Colon (tissue), 2 donors: ENCODE results near the gene SOS2.

ENCODE experiments used
- FAIRE-seq: peaks from 2 replicates; lab custom pipeline; 2012; peaks lifted over from hg19 to GRCh38; lab: Jason Lieb, UNC
- donor health status: control.
- donor health status: control.

Gene SOS2

DNA sequence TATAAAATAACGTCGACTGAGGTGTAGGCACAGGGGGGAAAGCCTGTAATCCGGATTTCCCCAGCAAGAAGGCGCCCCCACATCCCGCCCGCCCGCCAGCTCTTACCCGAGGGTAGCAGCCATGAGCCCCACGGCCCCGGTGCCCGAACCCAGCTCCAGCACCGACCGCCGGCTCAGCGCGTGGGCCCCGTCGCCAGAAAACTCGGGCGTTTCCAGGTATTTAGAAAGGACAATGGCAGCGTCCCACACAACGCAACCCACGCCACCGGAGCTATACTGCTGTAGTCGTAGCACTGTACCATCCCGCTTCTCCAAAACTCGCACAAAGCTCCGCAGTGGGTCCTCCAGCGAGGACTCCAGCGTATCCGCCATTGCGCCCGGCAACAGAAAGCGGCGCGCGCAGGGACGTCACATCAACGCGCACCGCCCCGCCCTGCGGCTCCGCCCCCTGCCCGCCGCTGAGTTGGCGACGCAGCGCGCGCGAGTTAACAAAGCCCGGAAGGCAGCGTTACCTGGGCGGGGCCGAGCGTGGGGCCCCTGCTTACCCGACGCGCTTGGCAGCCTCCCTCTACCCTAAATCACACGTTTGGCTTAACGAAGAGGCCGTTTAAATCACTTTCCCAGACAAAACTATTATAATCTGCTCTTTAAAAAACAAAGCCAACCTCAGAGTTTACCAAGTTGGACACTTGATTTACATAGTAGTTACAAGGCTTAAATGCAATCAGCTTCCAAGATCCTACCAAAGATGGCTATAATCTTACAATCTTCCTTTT, 115.0 kb downstream of the SOS2 start, which contains the start of gene VCPKMT:
VCPKMT (minus strand) TSS at position 392 of the 776 bp plus-strand sequence; CDS start at position 372, 20 bp downstream.
- peak; percentile 65 for FAIRE-seq

DNA sequence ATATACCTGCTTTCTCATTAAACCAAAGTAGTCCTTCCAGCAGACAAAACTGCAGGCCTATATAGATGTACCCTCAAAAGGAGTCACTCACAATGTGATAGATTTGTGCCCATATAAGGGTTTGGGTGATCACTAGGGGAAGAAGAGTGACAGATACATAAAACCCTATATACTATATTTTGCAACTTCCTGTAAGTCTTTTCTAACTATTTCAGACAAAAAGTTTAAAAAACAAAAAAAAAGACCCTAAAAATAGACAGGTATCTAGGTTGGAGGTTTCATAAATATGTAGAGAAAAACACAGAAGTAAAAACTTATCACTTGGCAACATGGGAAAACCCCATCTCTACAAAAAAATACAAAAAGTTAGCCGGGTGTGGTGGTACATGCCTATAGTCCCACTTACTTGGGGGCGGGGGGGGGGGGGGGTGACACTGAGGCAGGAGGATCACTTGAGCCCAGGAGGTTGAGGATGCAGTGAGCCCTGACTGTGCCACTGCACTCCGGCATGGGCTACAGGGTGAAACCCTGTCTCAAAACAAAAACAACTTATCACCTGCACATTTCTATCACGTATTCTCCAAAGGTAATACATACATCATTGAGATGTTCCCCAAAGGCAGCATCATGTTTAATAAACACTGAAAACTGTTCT, 117.9 kb downstream of the SOS2 start:
- no peak for FAIRE-seq

DNA sequence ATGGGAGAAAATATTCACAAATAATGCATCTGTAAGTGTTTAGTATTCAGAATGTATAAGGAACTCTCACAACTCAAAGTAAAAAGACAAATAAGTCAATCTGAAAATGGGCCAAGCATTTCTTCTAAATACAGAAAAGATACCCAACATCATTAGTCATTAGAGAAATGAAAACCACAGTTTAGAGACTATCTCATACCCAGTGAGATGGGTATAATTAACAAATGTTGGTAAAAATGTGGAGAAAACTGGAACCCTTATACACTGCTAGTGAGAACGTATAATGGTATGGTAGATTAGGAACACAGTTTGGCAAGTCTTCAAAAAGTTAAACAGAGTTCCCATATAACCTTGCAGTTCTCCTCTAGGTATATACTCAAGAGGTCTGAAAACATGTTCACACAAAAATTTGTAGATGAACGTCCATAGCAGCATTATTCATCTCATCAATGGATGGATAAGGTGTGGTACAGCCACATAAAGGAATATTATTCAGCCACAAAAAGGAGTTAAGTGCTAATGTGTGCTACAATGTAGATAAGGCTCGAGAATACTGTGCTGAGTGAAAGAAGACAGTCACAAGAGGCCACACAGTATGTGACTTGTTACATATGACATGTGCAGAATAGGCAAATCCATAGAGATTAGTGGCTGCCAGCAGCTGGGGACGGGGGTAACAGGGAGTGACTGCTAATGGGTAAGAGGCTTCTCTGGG, 120.9 kb downstream of the SOS2 start:
- no peak for FAIRE-seq

DNA sequence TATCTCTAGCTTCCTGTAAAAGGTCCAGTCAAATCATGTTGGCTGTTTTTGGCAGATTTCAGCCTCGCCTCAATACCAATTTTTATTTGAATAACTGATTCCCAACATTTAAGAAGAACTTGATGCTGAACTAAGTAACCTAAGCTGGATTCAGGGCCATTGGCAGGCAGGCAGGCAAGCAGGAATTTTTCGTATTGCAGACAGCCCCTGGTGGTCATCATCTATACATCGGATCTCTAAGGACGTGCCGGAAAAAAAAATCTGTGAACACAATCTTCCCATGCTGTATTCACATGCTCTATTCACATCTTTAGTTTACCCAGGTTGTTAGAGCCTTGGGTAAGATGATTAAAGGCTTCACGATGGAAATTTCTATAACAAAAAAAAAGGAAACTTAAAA, 122.0 kb downstream of the SOS2 start:
- no peak for FAIRE-seq

DNA sequence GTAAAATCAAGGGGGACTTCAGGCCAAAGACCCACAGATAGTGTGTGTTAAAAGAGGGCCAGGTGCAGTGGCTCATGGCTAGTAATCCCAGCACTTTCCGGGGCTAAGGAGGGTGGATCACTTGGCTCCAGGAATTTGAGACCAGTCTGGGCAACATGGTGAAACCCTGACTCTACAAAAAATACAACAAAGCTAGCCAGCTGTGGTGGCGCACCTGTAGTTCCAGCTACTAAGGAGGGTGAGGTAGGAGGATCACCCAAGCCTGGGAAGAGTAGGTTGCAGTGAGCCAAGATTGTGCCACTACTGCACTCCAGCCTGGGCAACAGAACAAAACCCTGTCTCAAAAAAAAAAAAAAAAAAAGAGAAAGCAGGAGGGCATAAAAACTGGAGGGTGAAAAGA, 123.5 kb downstream of the SOS2 start:
- FAIRE-seq, result no peak

DNA sequence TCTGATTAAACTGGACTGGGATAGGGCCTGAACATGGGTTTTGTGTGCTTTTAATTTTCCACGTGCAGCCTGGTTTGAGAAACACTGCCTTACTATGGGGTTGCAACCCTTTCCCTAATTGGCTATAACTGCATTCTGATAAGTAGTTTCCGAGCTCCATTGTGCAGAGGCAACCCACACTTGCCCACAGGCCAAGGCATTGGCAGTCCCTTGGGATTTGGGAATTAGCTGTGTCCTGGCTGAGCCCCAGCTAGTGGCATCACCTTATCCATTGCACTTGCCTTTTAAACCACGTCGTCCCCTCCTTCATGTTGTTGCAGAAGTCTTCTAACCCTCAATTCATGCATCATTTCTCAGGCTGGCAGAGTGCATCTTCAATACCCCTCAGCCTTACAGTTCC, 125.2 kb downstream of the SOS2 start:
- no peak for FAIRE-seq

DNA sequence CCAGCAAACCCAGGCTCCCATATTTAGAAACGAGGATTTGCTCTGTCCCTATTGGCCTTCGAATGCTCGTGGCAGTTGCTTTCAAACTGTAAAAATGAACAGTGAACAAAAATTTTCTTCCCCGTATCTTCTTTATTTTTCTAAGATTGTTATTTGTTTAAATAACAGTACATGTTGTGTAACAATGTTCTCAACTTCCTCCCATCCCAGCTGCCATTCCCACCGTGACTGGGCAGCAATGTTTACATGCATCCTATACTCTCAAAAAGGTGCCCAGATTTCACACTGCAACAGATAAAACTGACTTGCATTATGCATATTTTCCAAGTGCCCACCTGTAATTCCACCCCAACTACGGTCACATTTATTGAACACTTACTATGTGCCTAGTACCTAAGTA, 127.8 kb downstream of the SOS2 start:
- no peak for FAIRE-seq

DNA sequence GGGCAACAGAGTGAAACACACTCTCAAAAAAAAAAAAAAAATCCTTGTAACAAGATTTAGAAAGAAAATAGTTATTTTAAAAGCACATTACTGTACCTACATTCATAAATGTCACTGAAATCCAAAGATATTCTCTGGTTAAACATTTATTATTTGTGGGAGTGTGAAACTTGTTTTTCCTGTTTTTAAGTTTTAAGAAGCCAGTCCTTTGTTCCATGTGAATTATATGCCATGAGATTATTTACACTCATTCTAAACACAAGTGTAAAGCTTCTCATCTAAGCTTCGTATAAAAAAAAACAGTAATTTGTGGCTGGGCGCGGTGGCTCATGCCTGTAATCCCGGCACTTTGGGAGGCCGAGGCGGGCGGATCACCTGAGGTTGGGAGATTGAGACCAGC, 130.0 kb downstream of the SOS2 start:
- FAIRE-seq, result no peak

DNA sequence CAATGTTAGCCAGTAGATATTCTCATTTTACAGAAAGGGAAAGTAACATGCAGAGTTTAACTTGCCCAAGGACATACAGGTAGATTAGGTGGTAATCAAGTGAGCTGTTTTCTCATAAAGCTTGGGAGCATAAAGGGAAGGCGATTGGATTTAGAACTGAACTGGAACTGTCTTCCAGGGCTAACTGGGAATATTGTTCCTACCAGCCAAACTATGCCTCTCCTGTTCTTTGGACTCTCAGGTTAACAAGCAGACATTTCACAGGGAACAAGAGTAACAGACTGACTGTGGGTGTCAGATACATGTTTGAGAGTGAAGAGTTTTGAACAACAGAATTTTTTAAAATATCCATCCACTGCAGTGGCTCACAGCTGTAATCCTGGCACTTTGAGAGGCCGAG, 130.6 kb downstream of the SOS2 start:
- no peak for FAIRE-seq

DNA sequence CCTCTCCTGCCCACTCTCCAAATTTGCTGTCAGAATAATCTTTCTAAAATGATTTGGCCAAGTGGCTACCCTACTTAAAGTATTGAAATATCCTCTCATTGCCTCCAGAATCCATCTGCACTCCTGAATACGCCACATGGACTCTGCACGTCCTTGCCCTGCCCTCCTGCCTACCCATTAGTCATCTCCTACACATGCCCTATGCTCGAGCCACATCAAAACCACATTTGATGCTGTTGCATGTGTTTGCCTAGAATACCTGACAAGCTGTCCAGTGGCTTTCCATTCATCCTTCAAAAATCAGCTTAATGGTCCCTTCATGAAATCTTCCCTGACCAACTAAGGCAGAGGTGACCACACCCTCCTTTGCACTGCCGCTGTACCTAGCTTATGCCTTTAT, 132.0 kb downstream of the SOS2 start:
- no peak for FAIRE-seq

DNA sequence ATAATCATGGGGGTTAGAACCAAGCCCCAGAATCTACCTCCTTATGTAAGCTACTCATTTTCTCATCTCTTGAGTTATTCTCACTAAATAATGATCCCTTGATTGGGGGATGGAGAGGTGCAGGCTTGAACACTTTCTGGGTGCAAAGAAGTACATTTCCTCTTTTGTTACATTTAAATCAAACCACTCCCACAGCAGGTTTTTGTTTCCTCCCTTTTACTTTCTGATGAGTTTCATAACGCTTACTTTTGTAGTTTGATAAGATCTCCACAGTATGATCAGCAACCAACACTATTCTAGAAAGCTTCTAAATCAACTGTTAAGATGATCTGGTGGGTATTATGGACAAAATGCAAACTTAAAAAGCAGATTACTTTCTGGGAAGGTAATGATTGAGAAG, 135.5 kb downstream of the SOS2 start:
- FAIRE-seq, result no peak

DNA sequence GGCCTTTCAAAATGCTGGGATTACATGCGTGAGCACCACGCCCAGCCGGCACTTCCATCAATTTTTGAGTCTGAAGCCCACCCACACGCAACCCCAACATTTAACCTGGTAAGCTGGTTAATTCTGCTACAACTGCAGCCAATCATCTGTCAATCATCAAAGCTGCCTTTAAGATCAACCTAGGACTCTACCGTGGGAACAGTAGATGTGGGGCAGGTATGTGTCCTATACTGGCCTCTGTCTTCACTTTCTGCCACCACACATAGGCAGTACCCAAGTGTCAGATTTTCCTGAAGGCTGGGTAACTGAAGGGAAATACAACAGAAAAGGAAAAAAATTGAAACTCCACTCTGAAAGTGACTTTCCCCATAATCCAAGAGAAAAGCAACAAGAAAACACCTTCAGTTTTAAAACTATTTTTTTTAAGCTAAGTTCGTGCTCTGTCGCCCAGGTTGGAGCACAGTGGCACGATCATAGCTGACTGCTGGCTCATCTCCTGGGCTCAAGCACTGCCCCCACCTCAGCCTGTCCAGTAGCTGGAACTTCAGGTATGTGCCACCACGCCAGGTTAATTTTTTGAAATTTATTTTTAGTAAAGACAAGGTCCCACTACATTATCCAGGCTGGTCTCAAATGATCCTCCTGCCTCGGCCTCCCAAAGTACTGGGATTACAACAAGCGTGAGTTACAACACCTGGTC, 137.2 kb downstream of the SOS2 start:
- no peak for FAIRE-seq

DNA sequence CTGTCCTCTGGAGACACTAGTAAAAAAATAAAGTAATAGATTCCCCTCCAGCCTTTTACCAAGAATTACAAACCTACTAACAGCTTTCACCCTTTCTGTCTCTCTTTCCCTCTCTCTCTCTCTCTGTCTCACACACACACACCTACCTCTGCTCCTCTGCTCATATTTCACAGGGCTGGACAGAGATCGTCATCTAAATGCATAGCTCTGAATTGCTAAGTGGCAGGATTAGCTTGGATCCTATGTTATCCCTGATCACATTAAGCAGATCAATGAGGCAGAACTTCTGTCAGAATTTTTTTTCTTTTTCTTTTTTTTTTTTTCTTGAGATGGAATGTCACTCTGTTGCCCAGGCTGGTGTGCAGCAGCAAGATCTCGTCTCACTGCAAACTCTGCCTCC, 137.9 kb downstream of the SOS2 start:
- FAIRE-seq, result no peak

DNA sequence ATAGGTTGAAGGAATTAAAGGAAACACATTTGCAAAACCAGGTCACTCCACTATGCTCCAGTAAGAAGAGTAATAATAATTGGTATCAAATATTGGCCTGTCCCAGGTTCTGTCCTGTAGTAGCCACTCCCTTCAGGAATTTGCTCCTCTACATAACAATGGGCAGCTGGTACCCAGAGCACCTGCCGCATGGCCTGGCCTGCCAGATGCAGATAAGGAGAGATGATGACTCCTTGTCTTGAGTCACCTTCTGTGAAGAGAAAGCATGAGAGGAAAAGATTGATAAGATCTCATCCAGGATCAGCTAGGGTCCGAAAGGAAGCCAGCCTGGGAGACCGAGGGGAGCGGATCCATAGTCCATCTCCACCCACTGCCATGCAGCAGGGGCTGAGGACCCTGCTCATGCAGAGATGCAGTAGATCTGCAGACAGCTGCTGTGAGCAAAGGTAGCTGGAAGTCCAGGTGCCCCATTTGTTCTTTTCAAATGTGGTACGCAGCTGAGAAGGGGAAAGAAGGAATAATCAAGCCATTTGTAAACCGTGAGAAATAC, 139.3 kb downstream of the SOS2 start:
- FAIRE-seq, result no peak

DNA sequence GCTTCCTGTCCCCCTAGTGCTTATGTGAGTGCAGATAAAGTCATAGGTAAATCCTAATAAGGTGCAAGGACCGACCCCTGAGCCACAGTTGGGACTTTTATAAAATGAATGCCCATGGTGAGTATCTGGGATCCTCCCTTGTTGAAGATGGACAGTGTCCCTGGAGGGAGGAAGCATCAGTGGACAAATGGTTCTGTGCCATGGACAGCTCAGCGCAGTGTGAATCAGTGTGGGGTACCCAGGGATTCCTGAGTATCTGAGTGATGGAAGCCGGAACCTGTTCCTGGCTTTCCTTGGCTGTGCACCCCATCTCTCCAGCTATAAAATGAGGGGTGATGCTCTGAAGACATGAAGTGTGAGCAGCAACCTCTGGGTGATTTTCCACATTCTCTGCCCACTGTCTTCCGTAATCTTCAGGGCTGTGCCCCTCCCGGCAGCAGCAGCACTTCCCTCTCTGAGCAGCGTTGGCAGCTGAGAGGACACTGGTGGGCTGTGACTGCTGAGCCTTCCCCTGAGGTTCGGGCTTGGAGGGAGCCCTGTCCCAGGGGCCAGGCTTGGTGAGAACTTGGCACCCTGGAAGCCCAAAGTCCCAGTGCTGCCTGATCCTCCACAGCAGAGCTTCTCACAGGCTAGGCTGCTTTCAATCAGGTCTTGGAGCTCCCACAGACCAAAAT, 140.0 kb downstream of the SOS2 start:
- no peak for FAIRE-seq

DNA sequence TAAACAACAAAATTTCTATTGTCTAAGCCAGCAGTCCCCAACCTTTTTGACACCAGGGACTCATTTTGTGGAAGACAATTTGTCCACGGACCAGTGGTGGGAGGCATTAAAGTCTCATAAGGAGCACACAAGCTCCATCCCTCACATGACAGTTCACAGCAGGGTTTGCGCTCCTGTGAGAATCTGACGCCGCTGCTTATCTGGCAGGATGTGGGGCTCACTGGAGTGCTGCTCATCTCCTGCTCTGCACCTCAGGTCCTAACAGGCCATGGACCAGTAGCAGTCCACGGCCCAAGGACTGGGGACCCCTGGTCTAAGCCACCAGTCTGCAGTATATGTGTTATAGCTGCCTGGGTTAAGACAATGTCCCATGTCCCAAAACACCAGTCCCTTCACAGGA, 142.2 kb downstream of the SOS2 start:
- no peak for FAIRE-seq

DNA sequence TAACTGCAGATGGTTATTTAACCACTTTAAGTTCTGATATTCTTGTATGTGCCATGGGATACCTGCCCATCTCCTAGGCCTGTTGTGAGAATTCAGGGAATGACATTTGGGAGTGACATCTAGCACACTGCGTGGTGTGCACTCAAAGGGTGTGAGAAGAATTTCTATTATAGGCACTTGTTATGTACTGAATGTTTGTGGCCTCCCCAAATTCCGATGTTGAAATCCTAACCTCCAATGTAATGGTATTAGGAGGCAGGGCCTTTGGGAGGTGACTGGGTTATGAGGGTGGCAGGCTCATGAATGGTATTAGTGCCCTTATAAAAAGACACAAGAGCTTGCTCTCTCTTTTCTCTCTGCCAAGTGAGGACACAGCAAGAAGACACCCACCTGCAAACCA, 142.6 kb downstream of the SOS2 start:
- no peak for FAIRE-seq

DNA sequence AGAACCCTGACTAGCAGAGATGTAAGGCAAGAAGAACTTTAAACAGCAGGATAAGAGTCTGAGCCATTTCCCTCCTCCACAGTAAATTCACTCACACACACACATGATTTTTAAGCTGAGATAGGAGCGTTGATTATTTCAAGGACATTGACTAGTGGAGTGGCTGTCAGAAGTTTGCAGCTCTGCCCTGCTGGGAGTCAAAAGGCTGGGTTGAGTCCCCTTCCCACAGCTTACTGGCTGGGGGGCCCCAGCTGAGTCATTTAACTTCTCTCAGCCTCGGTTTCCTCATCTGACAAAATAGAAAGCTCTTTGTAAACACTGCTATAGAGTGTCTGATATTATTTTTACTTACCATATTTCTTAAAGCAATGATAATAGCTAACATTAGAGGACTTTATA, 143.3 kb downstream of the SOS2 start:
- no peak for FAIRE-seq

DNA sequence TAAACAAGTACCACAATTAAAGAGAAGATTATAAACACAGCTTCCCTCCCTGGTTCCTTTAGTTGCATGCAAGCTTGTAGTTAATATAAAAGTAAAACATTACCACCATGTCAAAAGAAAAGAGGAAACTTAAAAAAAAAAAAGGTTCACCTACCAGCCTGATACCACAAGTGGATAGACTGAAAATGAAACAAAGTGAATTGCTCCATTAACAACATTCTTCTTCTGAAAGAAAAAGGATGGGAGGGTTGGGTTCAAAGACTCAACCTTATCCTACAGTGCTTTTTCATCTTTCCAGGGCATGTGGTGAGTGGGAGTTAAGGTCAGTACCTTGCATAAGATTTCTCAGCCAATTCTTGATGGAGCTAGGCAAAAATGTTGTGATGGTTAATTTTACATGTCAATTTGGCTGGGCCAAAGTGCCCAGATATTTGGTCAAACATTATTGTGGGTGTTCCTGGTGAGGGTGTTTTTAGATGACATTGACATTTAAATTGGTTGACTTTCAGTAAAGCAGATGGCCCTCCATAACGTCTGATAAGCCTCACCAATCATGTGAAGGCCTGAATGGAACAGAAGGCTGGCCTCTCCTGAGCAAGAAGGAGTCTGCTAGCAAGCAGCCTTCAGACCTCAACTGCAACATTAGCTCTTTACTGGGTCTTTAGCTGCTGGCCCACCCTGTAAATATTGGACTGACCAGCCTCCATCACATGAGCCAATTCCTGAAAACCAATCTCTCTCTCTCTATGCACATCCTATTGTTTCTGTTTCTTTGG, 143.8 kb downstream of the SOS2 start:
- FAIRE-seq, result no peak

DNA sequence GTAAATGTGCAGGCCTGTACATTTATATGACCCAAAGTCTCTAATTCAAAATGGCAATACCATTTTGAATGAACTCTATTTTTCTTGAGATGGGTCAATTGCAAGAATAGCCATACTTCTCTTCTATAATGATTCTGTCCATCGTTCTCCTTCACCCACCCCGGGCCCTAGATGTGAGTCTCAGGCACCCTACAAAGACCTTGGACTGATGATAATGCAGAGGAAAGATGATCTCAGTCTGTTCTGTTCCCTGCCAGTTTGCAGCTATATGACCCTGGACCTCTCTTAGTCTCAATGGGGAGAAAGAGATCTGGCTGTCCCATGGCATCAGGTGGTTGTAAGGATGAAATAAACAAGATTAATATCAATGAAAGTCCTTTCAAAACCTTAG, 145.1 kb downstream of the SOS2 start:
- no peak for FAIRE-seq
